Tibial nerve (tissue), 4 donors: Measurements from ENCODE around the gene DPP8.

Source experiments
- CTCF ChIP-seq, 5 experiments: fragments of 200-600 bp in 3 of 5; fragments of 450-650 bp in 2 of 5; sonication (generic) in 3 of 5; IDR thresholded peaks; one replicate each; pipeline ENCODE4 v1.5.1; 2016 to 2019; ENCODE audit warnings: antibody characterized with exemption in 5 of 5, mild to moderate bottlenecking in 3 of 5, moderate library complexity in 2 of 5
- EP300 ChIP-seq, 2 donors: sonication (generic); formaldehyde crosslinking; IDR thresholded peaks; one replicate each; pipeline ENCODE4 v1.6.1; 2017; ENCODE audit warnings: antibody characterized with exemption in 2 of 2, mild to moderate bottlenecking in 1 of 2
- POLR2A ChIP-seq, 2 donors: fragments of 450-650 bp; IDR thresholded peaks; one replicate each; pipeline ENCODE4 v1.6.1; 2017; ENCODE audit warnings: antibody characterized with exemption in 2 of 2, mild to moderate bottlenecking in 2 of 2, moderate library complexity in 2 of 2

DNA sequence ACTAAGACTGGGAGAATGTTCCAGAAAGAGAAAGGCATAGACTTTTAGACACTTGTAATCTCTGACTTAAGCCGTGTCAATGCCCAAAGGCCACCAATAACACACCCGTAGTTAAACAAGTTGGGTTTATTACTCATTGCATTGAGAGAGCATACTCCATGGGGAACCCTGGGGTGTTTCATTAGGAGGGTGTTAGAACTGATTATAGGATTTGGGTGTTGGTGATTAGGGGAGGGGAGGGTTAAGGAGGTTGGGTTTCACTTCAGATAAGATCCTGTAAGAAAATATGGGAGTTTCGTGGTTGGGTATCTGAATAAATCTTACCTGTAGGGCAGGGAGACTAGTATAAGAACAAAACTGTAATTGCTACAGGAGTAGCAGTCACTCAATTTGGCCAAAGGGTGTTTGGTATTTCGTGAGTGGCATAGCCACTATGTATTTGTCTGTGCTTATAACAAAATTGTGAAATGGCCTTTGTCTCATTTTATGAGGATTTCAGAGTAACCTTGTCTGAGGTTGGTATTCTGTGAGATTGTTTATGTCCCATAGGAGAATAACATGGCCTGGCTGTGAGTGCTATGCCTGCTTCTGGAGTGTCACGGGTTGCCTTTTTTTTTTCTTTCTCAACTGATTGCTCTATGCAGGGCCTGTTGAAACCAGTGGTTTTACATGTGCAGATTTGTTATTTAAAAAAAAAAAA, 15.7 kb upstream of the DPP8 start:
- TF ChIP-seq POLR2A (IDR thresholded peaks at IDR 0.05): no peak
- no peak for TF ChIP-seq CTCF (IDR thresholded peaks at IDR 0.05)
- no peak for TF ChIP-seq EP300 (IDR thresholded peaks at IDR 0.05)
